Measurements from ENCODE around the gene NPTX2.

DNA sequence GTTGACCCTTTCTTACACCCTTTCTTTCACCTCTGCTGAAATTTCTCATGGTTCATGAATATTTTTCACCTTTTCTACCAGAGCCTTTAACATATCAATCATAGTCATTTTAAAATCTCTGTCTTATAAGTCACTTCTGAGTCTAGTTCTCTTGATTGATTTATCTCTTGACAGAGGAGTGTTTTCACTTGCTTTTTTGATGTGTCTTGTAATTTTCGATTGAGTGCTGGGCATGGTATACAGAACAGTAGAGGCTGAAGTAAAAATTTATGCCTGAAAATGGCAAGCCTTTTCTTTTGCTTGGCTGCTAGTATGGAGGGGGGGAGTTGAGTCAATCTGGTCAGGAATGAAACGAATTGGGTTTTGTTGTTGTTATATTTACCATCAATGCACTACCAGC is 41.2 kb upstream of the NPTX2 start:
- TF ChIP-seq, protein P1, sequence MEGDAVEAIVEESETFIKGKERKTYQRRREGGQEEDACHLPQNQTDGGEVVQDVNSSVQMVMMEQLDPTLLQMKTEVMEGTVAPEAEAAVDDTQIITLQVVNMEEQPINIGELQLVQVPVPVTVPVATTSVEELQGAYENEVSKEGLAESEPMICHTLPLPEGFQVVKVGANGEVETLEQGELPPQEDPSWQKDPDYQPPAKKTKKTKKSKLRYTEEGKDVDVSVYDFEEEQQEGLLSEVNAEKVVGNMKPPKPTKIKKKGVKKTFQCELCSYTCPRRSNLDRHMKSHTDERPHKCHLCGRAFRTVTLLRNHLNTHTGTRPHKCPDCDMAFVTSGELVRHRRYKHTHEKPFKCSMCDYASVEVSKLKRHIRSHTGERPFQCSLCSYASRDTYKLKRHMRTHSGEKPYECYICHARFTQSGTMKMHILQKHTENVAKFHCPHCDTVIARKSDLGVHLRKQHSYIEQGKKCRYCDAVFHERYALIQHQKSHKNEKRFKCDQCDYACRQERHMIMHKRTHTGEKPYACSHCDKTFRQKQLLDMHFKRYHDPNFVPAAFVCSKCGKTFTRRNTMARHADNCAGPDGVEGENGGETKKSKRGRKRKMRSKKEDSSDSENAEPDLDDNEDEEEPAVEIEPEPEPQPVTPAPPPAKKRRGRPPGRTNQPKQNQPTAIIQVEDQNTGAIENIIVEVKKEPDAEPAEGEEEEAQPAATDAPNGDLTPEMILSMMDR (conservative IDR thresholded peaks at IDR 0.05 in 1 of 2, IDR thresholded peaks at IDR 0.05 in 1 of 2; ENCODE audit: extremely low read depth in 1 of 2, insufficient read depth in 1 of 2, low read depth in 1 of 2, low read length in 2 of 2), result no peak
- no peak for TF ChIP-seq EZH2 (IDR thresholded peaks at IDR 0.05; ENCODE audit: borderline replicate concordance, low read length)

Data from mammary epithelial cell (primary cell).